GM23338 (cell line): ENCODE results near the gene GNG4. TPM values are rescaled to one million over a fixed set of nuclear protein-coding genes. Genes with fewer than 3 reads are reported as not detected.

Experiments
- ATAC-seq: fragments of 200-7000 bp; cut with Tn5 transposase; 3 replicates; pipeline ENCODE4 v1.9.1; 2020
- DNase-seq: peaks from one replicate; pipeline ENCODE4 v3.0.0-alpha.2; 2015; ENCODE audit warnings: low spot score
- H2AFZ ChIP-seq: fragments of 200-600 bp; sonication (generic); 2 replicates; pipeline ENCODE4 v1.8.0; 2016; ENCODE audit warnings: antibody characterized with exemption, mild to moderate bottlenecking, moderate library complexity
- H3F3A ChIP-seq: fragments of 200-600 bp; sonication (generic); replicated peaks from 2 replicates; pipeline ENCODE4 v1.8.0; 2017; ENCODE audit warnings: antibody characterized with exemption, mixed run types, low read depth
- H3K27ac ChIP-seq: fragments of 200-600 bp; sonication (generic); 2 replicates; pipeline ENCODE4 v1.6.1; 2016; ENCODE audit warnings: low read depth
- H3K27me3 ChIP-seq: fragments of 200-600 bp; sonication (generic); 2 replicates; pipeline ENCODE4 v1.8.0; 2016; ENCODE audit warnings: mild to moderate bottlenecking, mixed run types, moderate library complexity; ENCODE audit not compliant: insufficient read depth
- H3K36me3 ChIP-seq: fragments of 200-600 bp; sonication (generic); 2 replicates; pipeline ENCODE4 v1.8.0; 2016; ENCODE audit warnings: mild to moderate bottlenecking; ENCODE audit not compliant: insufficient read depth
- H3K4me1 ChIP-seq: fragments of 200-600 bp; sonication (generic); 2 replicates; pipeline ENCODE4 v1.8.0; 2016; ENCODE audit warnings: mild to moderate bottlenecking, moderate library complexity; ENCODE audit not compliant: insufficient read depth
- H3K4me2 ChIP-seq: fragments of 200-600 bp; sonication (generic); 2 replicates; pipeline ENCODE4 v1.7.1; 2017; ENCODE audit warnings: mixed run types
- H3K4me3 ChIP-seq: fragments of 200-600 bp; sonication (generic); 2 replicates; pipeline ENCODE4 v1.6.1; 2016; ENCODE audit warnings: mixed run types
- H3K79me2 ChIP-seq: fragments of 200-600 bp; sonication (generic); replicated peaks from 2 replicates; pipeline ENCODE4 v1.8.0; 2017; ENCODE audit warnings: mild to moderate bottlenecking; ENCODE audit not compliant: insufficient read depth
- H3K9me2 ChIP-seq: fragments of 200-600 bp; sonication (generic); 2 replicates; pipeline ENCODE4 v1.8.0; 2017; ENCODE audit not compliant: insufficient read depth
- H4K20me1 ChIP-seq: fragments of 200-600 bp; sonication (generic); replicated peaks from 2 replicates; pipeline ENCODE4 v1.8.0; 2017; ENCODE audit warnings: mild to moderate bottlenecking; ENCODE audit not compliant: insufficient read depth
- H3K27ac Mint-ChIP-seq: 2 replicates; pipeline ENCODE4 v1.8.0; 2020; ENCODE audit warnings: inconsistent platforms, mild to moderate bottlenecking, moderate library complexity, mixed read lengths
- H3K27me3 Mint-ChIP-seq: 3 replicates; pipeline ENCODE4 v1.8.0; 2022; ENCODE audit warnings: low read depth, mild to moderate bottlenecking, moderate library complexity, mixed read lengths, inconsistent platforms; ENCODE audit not compliant: insufficient read depth, poor library complexity
- H3K36me3 Mint-ChIP-seq: 3 replicates; pipeline ENCODE4 v1.8.0; 2021; ENCODE audit warnings: low read depth, mild to moderate bottlenecking, inconsistent platforms, moderate library complexity, mixed read lengths
- H3K4me1 Mint-ChIP-seq: 3 replicates; pipeline ENCODE4 v1.8.0; 2020; ENCODE audit warnings: mild to moderate bottlenecking, inconsistent platforms, mixed read lengths
- H3K4me3 Mint-ChIP-seq: 3 replicates; pipeline ENCODE4 v1.8.0; 2021; ENCODE audit warnings: moderate library complexity, mild to moderate bottlenecking, inconsistent platforms, mixed read lengths
- H3K9me3 Mint-ChIP-seq: 3 replicates; pipeline ENCODE4 v1.8.0; 2020; ENCODE audit warnings: moderate library complexity, mild to moderate bottlenecking, inconsistent platforms, mixed read lengths
- EZH2 ChIP-seq: fragments of 200-600 bp; sonication (generic); IDR thresholded peaks from one replicate; pipeline ENCODE4 v1.8.0; 2017; ENCODE audit warnings: antibody characterized with exemption, mild to moderate bottlenecking, low read depth; ENCODE audit not compliant: unreplicated experiment
- JUNB ChIP-seq: IDR thresholded peaks from one replicate; pipeline ENCODE4 v1.6.1; 2016; ENCODE audit warnings: antibody characterized with exemption; ENCODE audit not compliant: unreplicated experiment
- POLR2AphosphoS5 ChIP-seq: IDR thresholded peaks from 2 replicates; pipeline ENCODE4 v1.6.1; 2016; ENCODE audit warnings: antibody characterized with exemption, low read depth
- ZNF114 ChIP-seq: fragments of 250-450 bp; sonication (Bioruptor Pico); IDR thresholded peaks from 2 replicates; pipeline ENCODE4 v1.5.0; 2020; ENCODE audit warnings: mild to moderate bottlenecking, moderate library complexity
- ZNF331 ChIP-seq: fragments of 250-450 bp; sonication (Bioruptor Pico); IDR thresholded peaks from 2 replicates; pipeline ENCODE4 v1.5.0; 2020; ENCODE audit warnings: low read depth, mild to moderate bottlenecking, moderate library complexity
- polyA plus RNA-seq: library from polyadenylated mRNA; unstranded; fragments of >200 nt; fragmentation: Nextera tagmentation; extraction: Ambion mirVana; gene quantifications from 2 replicates; pipeline ENCODE4 v1.2.1, GENCODE V29; 2016
- total RNA-seq: library from RNA; depleted of rRNA; stranded (reverse); fragments of >200 nt; shearing (Covaris generic); gene quantifications from 2 replicates; pipeline ENCODE4 v1.2.3, GENCODE V29; 2014
- TF ChIP-seq, protein P1 (sequence below), 2 experiments: fragments of 200-600 bp in 1 of 2; sonication (generic) in 1 of 2; conservative IDR thresholded peaks; 2 replicates each; pipeline versions ENCODE4 v1.5.1 to v1.6.1; 2016 to 2017; ENCODE audit warnings: antibody characterized with exemption in 2 of 2, low read depth in 2 of 2, mild to moderate bottlenecking in 2 of 2, moderate library complexity in 1 of 2
- TF ChIP-seq, protein P2 (sequence below): IDR thresholded peaks from 2 replicates; pipeline ENCODE4 v1.6.1; 2016; ENCODE audit warnings: antibody characterized with exemption
- TF ChIP-seq, protein P3 (sequence below): IDR thresholded peaks from one replicate; pipeline ENCODE4 v1.6.1; 2018; ENCODE audit warnings: antibody characterized with exemption; ENCODE audit not compliant: unreplicated experiment

The GNG4 gene
- total and polyA plus RNA-seq, 2 experiments from 2014 or later, result 40.2 to 49.2 TPM

DNA sequence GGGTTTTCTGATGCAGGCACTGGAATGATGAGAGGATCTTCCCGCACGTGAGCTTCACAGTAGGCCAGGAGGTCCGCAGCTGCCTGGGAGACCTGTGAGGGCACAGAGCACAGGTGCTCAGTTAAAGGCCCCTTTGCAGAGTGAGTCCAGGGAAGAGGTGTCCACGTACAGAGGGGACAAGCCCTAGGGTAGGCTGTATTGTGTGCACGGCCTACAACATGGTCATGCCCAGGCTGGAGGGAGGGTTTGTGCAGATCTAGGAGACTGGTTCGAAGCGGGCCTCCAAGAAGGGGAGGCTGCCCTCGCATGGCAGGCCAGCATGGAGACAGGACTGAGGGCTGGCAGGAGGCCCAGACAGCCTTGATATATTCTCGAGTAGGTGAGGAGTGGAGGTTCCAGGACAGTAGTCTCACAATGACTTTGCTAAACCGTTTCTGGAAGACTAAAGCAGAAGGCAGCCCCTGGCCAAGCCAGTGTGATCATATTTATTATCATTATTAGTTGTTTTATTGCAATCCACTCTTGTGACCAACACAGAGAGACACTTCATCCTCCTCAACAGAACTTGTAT, 97.4 kb downstream of the GNG4 start (continued):
- TF ChIP-seq, protein P1, sequence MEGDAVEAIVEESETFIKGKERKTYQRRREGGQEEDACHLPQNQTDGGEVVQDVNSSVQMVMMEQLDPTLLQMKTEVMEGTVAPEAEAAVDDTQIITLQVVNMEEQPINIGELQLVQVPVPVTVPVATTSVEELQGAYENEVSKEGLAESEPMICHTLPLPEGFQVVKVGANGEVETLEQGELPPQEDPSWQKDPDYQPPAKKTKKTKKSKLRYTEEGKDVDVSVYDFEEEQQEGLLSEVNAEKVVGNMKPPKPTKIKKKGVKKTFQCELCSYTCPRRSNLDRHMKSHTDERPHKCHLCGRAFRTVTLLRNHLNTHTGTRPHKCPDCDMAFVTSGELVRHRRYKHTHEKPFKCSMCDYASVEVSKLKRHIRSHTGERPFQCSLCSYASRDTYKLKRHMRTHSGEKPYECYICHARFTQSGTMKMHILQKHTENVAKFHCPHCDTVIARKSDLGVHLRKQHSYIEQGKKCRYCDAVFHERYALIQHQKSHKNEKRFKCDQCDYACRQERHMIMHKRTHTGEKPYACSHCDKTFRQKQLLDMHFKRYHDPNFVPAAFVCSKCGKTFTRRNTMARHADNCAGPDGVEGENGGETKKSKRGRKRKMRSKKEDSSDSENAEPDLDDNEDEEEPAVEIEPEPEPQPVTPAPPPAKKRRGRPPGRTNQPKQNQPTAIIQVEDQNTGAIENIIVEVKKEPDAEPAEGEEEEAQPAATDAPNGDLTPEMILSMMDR (conservative IDR thresholded peaks at IDR 0.05; ENCODE audit: low read depth in 2 of 2), result no peak
- TF ChIP-seq ZNF331 (CRISPR knock-in tag) (no peak), POLR2AphosphoS5 (no peak)
- TF ChIP-seq, protein P2, sequence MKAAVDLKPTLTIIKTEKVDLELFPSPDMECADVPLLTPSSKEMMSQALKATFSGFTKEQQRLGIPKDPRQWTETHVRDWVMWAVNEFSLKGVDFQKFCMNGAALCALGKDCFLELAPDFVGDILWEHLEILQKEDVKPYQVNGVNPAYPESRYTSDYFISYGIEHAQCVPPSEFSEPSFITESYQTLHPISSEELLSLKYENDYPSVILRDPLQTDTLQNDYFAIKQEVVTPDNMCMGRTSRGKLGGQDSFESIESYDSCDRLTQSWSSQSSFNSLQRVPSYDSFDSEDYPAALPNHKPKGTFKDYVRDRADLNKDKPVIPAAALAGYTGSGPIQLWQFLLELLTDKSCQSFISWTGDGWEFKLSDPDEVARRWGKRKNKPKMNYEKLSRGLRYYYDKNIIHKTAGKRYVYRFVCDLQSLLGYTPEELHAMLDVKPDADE, result no peak

DNA sequence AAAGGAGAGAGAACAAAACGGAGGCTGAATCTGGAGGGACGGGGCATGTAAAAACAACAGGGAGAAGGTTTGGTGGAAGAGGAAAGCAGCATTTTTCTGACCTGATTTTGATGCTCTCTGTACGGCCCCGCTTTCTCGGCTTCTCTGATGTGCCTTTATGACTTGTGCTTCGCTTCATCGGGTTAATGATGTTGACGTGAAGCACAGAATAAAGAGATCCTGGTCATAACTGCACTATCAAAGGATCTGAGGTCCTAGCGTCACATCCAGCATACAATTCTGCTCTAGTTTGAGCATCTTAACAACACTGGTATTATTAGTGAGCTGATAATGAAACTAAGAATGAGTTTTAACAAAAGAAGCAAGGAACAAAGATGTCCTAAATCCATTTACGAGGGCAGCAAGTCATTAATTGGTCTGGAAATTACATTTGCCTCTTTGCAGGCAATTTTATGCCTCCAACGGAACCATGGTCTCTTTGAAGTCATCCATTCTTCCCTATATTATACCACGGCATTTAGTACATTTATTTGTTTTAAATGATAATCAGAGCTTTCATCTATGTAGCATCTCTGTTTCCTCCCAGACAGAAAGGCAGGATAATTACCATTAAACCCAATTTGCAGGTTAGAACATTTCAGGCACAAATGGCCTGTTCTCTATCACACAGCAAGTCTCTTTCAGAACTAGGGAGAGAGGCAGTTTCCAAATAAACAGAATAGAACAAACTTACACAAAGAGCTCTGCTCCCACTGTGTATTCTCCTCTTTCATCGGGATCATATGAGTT, 100.0 kb downstream of the GNG4 start:
- H3K4me1 Mint-ChIP-seq, result peaks cover 13% of the 10 kb centered on the region
- Histone ChIP-seq H3K27ac (no peak overlapping the region), H3K36me3 (no peaks in the 10 kb centered on the region), H3K9me2 (no peaks in the 10 kb centered on the region), H3K4me3 (no peak overlapping the region), H3K27me3 (no peaks in the 10 kb centered on the region), H2AFZ (no peak overlapping the region), H3F3A (no peaks in the 10 kb centered on the region), H3K4me2 (no peak overlapping the region), H4K20me1 (no peaks in the 10 kb centered on the region; the same call in 1 of the 2 replicates), H3K4me1 (0 out of 2 replicates have a peak, but pooled peaks cover 8% of the 10 kb centered on the region), H3K79me2 (no peaks in the 10 kb centered on the region)
- H3K36me3 Mint-ChIP-seq, result no peaks in the 10 kb centered on the region
- no peaks in the 10 kb centered on the region for H3K27me3 Mint-ChIP-seq
- DNase-seq (no peak), ATAC-seq (no peak)
- no peaks in the 10 kb centered on the region for H3K9me3 Mint-ChIP-seq
- H3K4me3 Mint-ChIP-seq, result no peak overlapping the region
- H3K27ac Mint-ChIP-seq, result no peak overlapping the region; the same call in 1 of the 2 replicates
- TF ChIP-seq, protein P2, result no peak
- TF ChIP-seq ZNF114 (CRISPR knock-in tag) (no peak), EZH2 (no peak), ZNF331 (CRISPR knock-in tag) (no peak), JUNB (no peak), POLR2AphosphoS5 (no peak)
- TF ChIP-seq, protein P3, sequence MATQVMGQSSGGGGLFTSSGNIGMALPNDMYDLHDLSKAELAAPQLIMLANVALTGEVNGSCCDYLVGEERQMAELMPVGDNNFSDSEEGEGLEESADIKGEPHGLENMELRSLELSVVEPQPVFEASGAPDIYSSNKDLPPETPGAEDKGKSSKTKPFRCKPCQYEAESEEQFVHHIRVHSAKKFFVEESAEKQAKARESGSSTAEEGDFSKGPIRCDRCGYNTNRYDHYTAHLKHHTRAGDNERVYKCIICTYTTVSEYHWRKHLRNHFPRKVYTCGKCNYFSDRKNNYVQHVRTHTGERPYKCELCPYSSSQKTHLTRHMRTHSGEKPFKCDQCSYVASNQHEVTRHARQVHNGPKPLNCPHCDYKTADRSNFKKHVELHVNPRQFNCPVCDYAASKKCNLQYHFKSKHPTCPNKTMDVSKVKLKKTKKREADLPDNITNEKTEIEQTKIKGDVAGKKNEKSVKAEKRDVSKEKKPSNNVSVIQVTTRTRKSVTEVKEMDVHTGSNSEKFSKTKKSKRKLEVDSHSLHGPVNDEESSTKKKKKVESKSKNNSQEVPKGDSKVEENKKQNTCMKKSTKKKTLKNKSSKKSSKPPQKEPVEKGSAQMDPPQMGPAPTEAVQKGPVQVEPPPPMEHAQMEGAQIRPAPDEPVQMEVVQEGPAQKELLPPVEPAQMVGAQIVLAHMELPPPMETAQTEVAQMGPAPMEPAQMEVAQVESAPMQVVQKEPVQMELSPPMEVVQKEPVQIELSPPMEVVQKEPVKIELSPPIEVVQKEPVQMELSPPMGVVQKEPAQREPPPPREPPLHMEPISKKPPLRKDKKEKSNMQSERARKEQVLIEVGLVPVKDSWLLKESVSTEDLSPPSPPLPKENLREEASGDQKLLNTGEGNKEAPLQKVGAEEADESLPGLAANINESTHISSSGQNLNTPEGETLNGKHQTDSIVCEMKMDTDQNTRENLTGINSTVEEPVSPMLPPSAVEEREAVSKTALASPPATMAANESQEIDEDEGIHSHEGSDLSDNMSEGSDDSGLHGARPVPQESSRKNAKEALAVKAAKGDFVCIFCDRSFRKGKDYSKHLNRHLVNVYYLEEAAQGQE, result no peak
- TF ChIP-seq, protein P1 (conservative IDR thresholded peaks at IDR 0.05; ENCODE audit: low read depth in 2 of 2), result no peak
